Memory B cell (primary cell): ENCODE data around the gene ARL13B.
A peak's percentile ranks its signal among the peaks of the same experiment; 100 is the strongest.

ENCODE experiments used
- ATAC-seq: fragments of 150-1000 bp; cut with Tn5 transposase; 2 replicates; pipeline ENCODE4 v1.10.0; 2021; ENCODE audit warnings: low read depth, mild to moderate bottlenecking, moderate library complexity
- DNase-seq, 2 donors: peaks; one replicate each; pipeline ENCODE4 v3.0.0; 2022; ENCODE audit warnings: low spot score in 2 of 2
- H3K27ac Mint-ChIP-seq: one replicate; pipeline ENCODE4 v1.8.0; 2022; ENCODE audit warnings: mild to moderate bottlenecking, moderate library complexity, mixed read lengths
- H3K27me3 Mint-ChIP-seq: one replicate; pipeline ENCODE4 v1.8.0; 2022; ENCODE audit warnings: mixed read lengths
- H3K36me3 Mint-ChIP-seq: one replicate; pipeline ENCODE4 v1.8.0; 2022; ENCODE audit warnings: mild to moderate bottlenecking, mixed read lengths
- H3K4me1 Mint-ChIP-seq: one replicate; pipeline ENCODE4 v1.8.0; 2022; ENCODE audit warnings: mixed read lengths
- H3K4me3 Mint-ChIP-seq: one replicate; pipeline ENCODE4 v1.8.0; 2022; ENCODE audit warnings: mild to moderate bottlenecking, moderate library complexity, mixed read lengths
- H3K9me3 Mint-ChIP-seq: one replicate; pipeline ENCODE4 v1.8.0; 2022; ENCODE audit warnings: mixed read lengths

ARL13B gene

GRCh38 chr3:93981649-93982048 lies 1.7 kb downstream of the ARL13B start:
- Mint-ChIP-seq H3K27ac (no peak overlapping the region), H3K4me1 (peaks cover 6% of the 10 kb centered on the region)
- ATAC-seq = no peak

DNA sequence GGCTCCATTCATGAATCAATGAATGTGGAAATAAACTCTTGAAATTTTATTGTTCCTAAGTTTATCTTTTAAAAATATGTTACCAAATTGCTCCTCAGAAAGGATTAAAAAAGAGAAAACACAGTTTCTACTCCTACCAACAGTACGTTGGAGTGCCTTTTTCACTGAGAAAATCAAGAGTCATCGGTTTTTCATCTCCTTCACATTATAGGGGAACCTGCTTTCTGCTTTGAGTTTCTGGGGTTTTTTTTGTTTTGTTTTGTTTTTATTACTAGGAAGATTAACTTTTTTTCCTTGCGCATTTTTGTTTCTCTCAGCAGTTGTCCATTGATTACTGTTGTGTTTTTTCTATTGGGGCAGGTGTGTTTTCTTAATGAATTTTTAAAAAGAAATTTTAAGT lies 3.5 kb downstream of the ARL13B start:
- no peak overlapping the region for H3K27ac Mint-ChIP-seq
- no peak overlapping the region for H3K4me3 Mint-ChIP-seq
- no peaks in the 10 kb centered on the region for H3K9me3 Mint-ChIP-seq
- H3K36me3 Mint-ChIP-seq = no peaks in the 10 kb centered on the region
- peaks cover 6% of the 10 kb centered on the region for H3K4me1 Mint-ChIP-seq
- no peaks in the 10 kb centered on the region for H3K27me3 Mint-ChIP-seq
- ATAC-seq (no peak), DNase-seq (no peak)

More at GRCh38 chr3:93981649-93982048, 1.7 kb downstream of the ARL13B start:
- Mint-ChIP-seq H3K4me3 (no peak overlapping the region), H3K9me3 (no peaks in the 10 kb centered on the region), H3K36me3 (no peaks in the 10 kb centered on the region), H3K27me3 (no peaks in the 10 kb centered on the region)
- no peak for DNase-seq

GRCh38 chr3:93984618-93985017 lies 4.7 kb downstream of the ARL13B start:
- no peaks in the 10 kb centered on the region for H3K9me3 Mint-ChIP-seq
- H3K36me3 Mint-ChIP-seq = no peaks in the 10 kb centered on the region
- H3K27ac Mint-ChIP-seq = peak overlapping the region; percentile 38
- no peaks in the 10 kb centered on the region for H3K27me3 Mint-ChIP-seq
- no peak for DNase-seq
- no peak overlapping the region for H3K4me3 Mint-ChIP-seq
- no peak for ATAC-seq
- H3K4me1 Mint-ChIP-seq = peaks cover 3% of the 10 kb centered on the region

GRCh38 chr3:93988283-93988682 lies 8.3 kb downstream of the ARL13B start:
- DNase-seq (no peak), ATAC-seq (no peak)
- H3K4me3 Mint-ChIP-seq = no peak overlapping the region
- no peaks in the 10 kb centered on the region for H3K27me3 Mint-ChIP-seq
- no peak overlapping the region for H3K27ac Mint-ChIP-seq
- H3K36me3 Mint-ChIP-seq = no peaks in the 10 kb centered on the region
- H3K4me1 Mint-ChIP-seq = peaks cover 2% of the 10 kb centered on the region
- H3K9me3 Mint-ChIP-seq = no peaks in the 10 kb centered on the region

GRCh38 chr3:93988764-93989163 lies 8.8 kb downstream of the ARL13B start:
- Mint-ChIP-seq H3K27me3 (no peaks in the 10 kb centered on the region), H3K9me3 (no peaks in the 10 kb centered on the region), H3K4me1 (peaks cover 2% of the 10 kb centered on the region), H3K36me3 (no peaks in the 10 kb centered on the region), H3K4me3 (no peak overlapping the region), H3K27ac (no peak overlapping the region)
- no peak for ATAC-seq
- DNase-seq = no peak

GRCh38 chr3:93989241-93989640 lies 9.3 kb downstream of the ARL13B start:
- no peak for DNase-seq
- H3K9me3 Mint-ChIP-seq = no peaks in the 10 kb centered on the region
- peaks cover 2% of the 10 kb centered on the region for H3K4me1 Mint-ChIP-seq
- no peaks in the 10 kb centered on the region for H3K36me3 Mint-ChIP-seq
- no peak for ATAC-seq
- H3K4me3 Mint-ChIP-seq = no peak overlapping the region
- H3K27me3 Mint-ChIP-seq = no peaks in the 10 kb centered on the region
- H3K27ac Mint-ChIP-seq = no peak overlapping the region

DNA sequence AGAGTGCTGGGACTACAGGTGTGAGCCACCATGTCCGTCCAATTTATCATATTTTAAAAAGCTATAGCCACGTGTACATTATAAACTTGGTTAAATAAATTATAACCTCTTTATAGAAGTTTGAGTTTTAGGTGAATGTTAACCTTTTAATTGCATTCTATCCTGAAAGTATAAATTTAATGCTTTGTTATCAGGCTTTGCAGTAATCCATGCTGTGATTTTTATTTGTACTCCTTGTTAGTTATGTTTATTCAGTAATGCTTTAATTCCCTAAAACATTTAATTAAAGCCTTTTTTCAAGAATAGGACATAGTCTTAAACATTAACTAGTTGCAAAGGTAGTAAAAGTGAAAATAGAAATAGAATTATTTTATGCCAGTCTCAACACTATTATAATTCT lies 11.7 kb downstream of the ARL13B start:
- H3K4me1 Mint-ChIP-seq = no peaks in the 10 kb centered on the region
- H3K36me3 Mint-ChIP-seq = no peaks in the 10 kb centered on the region
- H3K27me3 Mint-ChIP-seq = no peaks in the 10 kb centered on the region
- no peak for ATAC-seq
- H3K4me3 Mint-ChIP-seq = no peak overlapping the region
- no peak for DNase-seq
- H3K27ac Mint-ChIP-seq = no peak overlapping the region
- no peaks in the 10 kb centered on the region for H3K9me3 Mint-ChIP-seq

- Mint-ChIP-seq H3K9me3 (no peaks in the 10 kb centered on the region), H3K36me3 (peaks cover 2% of the 10 kb centered on the region), H3K27me3 (no peaks in the 10 kb centered on the region), H3K27ac (no peak overlapping the region), H3K4me1 (no peaks in the 10 kb centered on the region), H3K4me3 (no peak overlapping the region)
- DNase-seq (no peak), ATAC-seq (no peak)
Measured at GRCh38 chr3:93992207-93992606, 12.3 kb downstream of the ARL13B start.

- H3K27me3 Mint-ChIP-seq = no peaks in the 10 kb centered on the region
- no peaks in the 10 kb centered on the region for H3K9me3 Mint-ChIP-seq
- peaks cover 7% of the 10 kb centered on the region for H3K36me3 Mint-ChIP-seq
- no peak overlapping the region for H3K27ac Mint-ChIP-seq
- H3K4me3 Mint-ChIP-seq = no peak overlapping the region
- DNase-seq = no peak
- ATAC-seq = no peak
- H3K4me1 Mint-ChIP-seq = no peaks in the 10 kb centered on the region
Measured at GRCh38 chr3:93994056-93994455, 14.1 kb downstream of the ARL13B start.

DNA sequence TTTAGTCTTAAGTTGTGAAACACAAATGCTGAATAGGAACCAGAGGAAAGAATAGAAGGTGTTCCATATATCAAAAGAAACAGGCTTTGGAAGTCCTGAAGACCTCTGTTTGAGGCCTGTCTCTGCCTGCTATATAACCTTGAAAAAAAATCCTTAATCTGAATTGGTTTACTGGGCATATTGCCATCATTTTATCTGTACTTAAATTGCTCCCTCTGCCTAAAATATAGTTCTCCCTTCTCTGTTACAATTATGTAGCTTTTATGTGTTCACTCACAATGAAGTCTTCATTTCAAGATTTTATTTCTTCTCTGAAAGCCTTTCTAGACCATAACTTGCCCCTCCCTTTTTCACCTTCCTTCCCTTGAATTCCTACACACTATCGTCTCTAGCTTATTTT lies 21.2 kb downstream of the ARL13B start:
- H3K4me1 Mint-ChIP-seq = no peaks in the 10 kb centered on the region
- no peak for ATAC-seq
- no peaks in the 10 kb centered on the region for H3K9me3 Mint-ChIP-seq
- DNase-seq = no peak
- H3K4me3 Mint-ChIP-seq = no peak overlapping the region
- H3K27me3 Mint-ChIP-seq = no peaks in the 10 kb centered on the region
- no peak overlapping the region for H3K27ac Mint-ChIP-seq
- peaks cover 8% of the 10 kb centered on the region for H3K36me3 Mint-ChIP-seq

DNA sequence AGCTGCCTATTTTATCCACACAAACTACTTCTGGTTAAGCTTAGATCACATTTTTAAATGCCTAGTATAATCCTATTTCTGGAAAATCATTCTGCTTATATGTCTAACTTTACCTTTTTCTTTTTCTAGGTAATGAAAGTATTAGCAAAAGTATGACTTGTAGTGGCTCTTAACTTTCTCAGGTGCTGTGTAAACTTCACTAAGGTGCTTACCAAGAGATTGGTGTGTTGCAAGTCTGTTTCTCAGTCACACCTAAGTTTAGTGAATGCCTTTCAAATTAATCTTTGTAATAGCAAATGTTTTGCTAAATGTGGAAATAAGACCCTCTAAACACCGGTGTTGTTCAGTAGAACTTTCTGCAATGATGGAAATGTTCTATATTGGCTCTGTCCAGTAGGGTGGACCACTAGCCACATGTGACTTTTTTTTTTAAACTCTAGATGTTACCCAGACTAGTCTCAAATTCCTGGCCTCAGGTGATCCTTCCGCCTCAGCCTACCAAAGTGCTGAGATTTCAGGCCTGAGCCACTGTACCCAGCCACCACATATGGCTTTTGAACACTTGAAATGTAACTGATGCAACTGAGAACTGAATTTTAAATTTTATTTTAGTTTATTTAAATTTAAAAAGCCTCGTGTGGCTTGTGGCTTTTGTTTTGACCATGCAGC lies 22.0 kb downstream of the ARL13B start:
- no peak for DNase-seq
- Mint-ChIP-seq H3K4me1 (no peaks in the 10 kb centered on the region), H3K4me3 (no peak overlapping the region), H3K36me3 (peaks cover 8% of the 10 kb centered on the region), H3K27me3 (no peaks in the 10 kb centered on the region), H3K27ac (no peak overlapping the region), H3K9me3 (no peaks in the 10 kb centered on the region)
- no peak for ATAC-seq

DNA sequence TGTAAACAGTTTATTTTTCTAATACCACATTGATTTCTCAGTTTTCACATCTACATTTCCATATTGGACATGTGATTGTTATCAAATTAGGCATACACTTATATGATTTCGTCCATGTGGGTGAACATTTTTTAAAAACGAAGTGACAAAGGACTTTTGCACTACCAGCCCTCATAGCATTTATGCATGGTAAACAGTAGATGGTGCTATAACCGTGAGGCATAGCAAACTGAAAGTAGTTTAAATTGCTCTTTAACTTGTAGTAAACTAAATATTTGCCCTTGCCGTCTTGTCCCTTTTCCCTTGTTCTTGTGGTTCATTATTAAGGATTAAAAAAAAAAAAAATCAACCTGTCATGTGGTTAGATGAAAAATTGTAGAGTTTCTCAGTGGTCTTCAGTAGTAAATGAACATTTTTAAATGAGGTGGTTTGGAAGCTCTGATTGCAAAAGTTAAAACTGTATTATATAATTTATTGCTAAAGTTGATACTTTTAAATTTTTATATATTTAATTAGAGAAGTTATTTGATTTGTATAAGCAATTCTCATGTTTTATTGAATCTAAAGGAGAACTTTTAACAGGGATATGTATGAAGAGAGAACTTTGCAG lies 24.5 kb downstream of the ARL13B start:
- H3K4me1 Mint-ChIP-seq = no peaks in the 10 kb centered on the region
- DNase-seq = peak in 1 of 2 donors; percentile 26
- ATAC-seq = peak; percentile 79

GRCh38 chr3:94008253-94008652 lies 28.3 kb downstream of the ARL13B start:
- peaks cover 4% of the 10 kb centered on the region for H3K4me1 Mint-ChIP-seq

More for the DNA sequence above, 24.5 kb downstream of the ARL13B start:
- peaks cover 6% of the 10 kb centered on the region for H3K36me3 Mint-ChIP-seq
- peak overlapping the region; percentile 69 for H3K4me3 Mint-ChIP-seq
- no peaks in the 10 kb centered on the region for H3K27me3 Mint-ChIP-seq
- H3K9me3 Mint-ChIP-seq = no peaks in the 10 kb centered on the region
- no peak overlapping the region for H3K27ac Mint-ChIP-seq

DNA sequence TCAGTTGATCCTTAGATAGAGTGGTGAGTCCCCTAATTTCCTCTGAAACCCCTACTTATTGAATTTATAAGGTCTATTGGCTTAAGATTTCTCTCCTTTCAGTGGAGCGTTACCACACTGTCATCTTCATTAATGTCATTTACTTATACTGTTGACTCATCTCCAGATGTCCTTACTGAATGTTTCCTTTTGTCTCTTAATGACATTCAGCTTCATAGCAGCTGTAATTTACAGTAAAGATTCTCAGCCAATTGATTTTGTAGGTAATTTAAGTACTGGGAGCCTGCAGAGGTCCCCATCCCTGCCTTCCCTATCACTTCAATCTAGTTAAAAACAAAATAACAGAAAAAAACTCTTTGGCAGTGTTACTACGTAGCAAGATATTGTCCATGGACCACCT lies 29.7 kb downstream of the ARL13B start:
- no peak for ATAC-seq
- Mint-ChIP-seq H3K9me3 (no peaks in the 10 kb centered on the region), H3K36me3 (peaks cover 9% of the 10 kb centered on the region), H3K27ac (no peak overlapping the region), H3K4me3 (no peak overlapping the region), H3K4me1 (peaks cover 5% of the 10 kb centered on the region), H3K27me3 (no peaks in the 10 kb centered on the region)
- no peak for DNase-seq

More at GRCh38 chr3:94008253-94008652, 28.3 kb downstream of the ARL13B start:
- Mint-ChIP-seq H3K9me3 (no peaks in the 10 kb centered on the region), H3K27me3 (no peaks in the 10 kb centered on the region), H3K36me3 (peaks cover 11% of the 10 kb centered on the region), H3K27ac (no peak overlapping the region), H3K4me3 (no peak overlapping the region)
- DNase-seq = no peak
- ATAC-seq = no peak

GRCh38 chr3:94011233-94011711 lies 31.3 kb downstream of the ARL13B start:
- peaks cover 10% of the 10 kb centered on the region for H3K4me1 Mint-ChIP-seq
- H3K9me3 Mint-ChIP-seq = no peaks in the 10 kb centered on the region
- ATAC-seq (no peak), DNase-seq (no peak)
- H3K36me3 Mint-ChIP-seq = peaks cover 8% of the 10 kb centered on the region
- H3K4me3 Mint-ChIP-seq = no peak overlapping the region
- no peaks in the 10 kb centered on the region for H3K27me3 Mint-ChIP-seq
- peak overlapping the region; percentile 4 for H3K27ac Mint-ChIP-seq
